GM12892 (cell line): Measurements from ENCODE around the gene CASS4.

Source experiments
- POLR2A ChIP-seq: IDR thresholded peaks from 2 replicates; pipeline ENCODE4 v1.6.1; 2011; ENCODE audit warnings: low read depth, low read length, control low read depth
- TAF1 ChIP-seq: IDR thresholded peaks from 2 replicates; pipeline ENCODE4 v1.6.1; 2011; ENCODE audit warnings: low read depth, mild to moderate bottlenecking, control low read depth, low read length, borderline replicate concordance

- no peak for TF ChIP-seq POLR2A
- no peak for TF ChIP-seq TAF1
These were observed 5.3 kb downstream of the CASS4 start for GRCh38 chr20:56417402-56417801.
